Measurements from ENCODE around the gene ASRGL1. TPM values are rescaled to one million over a fixed set of nuclear protein-coding genes. Genes with fewer than 3 reads are reported as not detected.

The ASRGL1 gene
- total RNA-seq, 2 experiments from 2014 or later = 9.2 to 10.2 TPM

- BruUV-seq (replicated peaks) = no TSS peak
- Histone ChIP-seq H2AFZ (ENCODE audit: low read length) (no peak overlapping the region), H3K4me2 (ENCODE audit: low read length) (no peak overlapping the region), H3K27ac (ENCODE audit: low read depth, low read length, poor library complexity, severe bottlenecking) (no peak overlapping the region), H3K4me1 (ENCODE audit: insufficient read depth, low read length, poor library complexity, severe bottlenecking) (no peaks in the 10 kb centered on the region), H3K79me2 (ENCODE audit: insufficient read depth, low read depth, low read length) (no peaks in the 10 kb centered on the region), H4K20me1 (ENCODE audit: insufficient read depth, low read length) (no peaks in the 10 kb centered on the region), H3K36me3 (ENCODE audit: insufficient read depth, low read length) (no peaks in the 10 kb centered on the region), H3K4me3 (ENCODE audit: low read depth, low read length, poor library complexity, severe bottlenecking) (no peak overlapping the region), H3K9me2 (ENCODE audit: insufficient read depth, low read length) (no peaks in the 10 kb centered on the region), H3K9me3 (ENCODE audit: low read length) (no peaks in the 10 kb centered on the region)
- intact Hi-C loops (cut with micrococcal nuclease; ENCODE audit: unreplicated experiment) = no loop called here
- ChIA-PET CTCF (ENCODE audit: unreplicated experiment) (no interaction called here), POLR2A (no interaction called here)
- no peak for DNase-seq (ENCODE audit: low spot score)
- TF ChIP-seq EZH2phosphoT487 (IDR thresholded peaks at IDR 0.05; ENCODE audit: borderline replicate concordance, low read depth, low read length) (no peak), CTCF (conservative IDR thresholded peaks at IDR 0.05; ENCODE audit: low read length) (no peak)
These were observed 56.5 kb downstream of the ASRGL1 start for GRCh38 chr11:62393735-62394134.

- no peak overlapping the region for H3K4me3 ChIP-seq (ENCODE audit: low read depth, low read length, poor library complexity, severe bottlenecking)
- ChIA-PET POLR2A (interaction anchor here (0.6 to 1.0 kb wide), 2 partner anchors 9 to 246 kb away, joined by 5 to 6 read pairs; no protein-coding TSS in a partner anchor), CTCF (ENCODE audit: unreplicated experiment) (interaction anchor here (0.5 to 1.1 kb wide), 2 partner anchors 30 to 148 kb away, joined by 3 to 4 read pairs; no protein-coding TSS in a partner anchor)
- DNase-seq (ENCODE audit: low spot score) = peak; percentile 69
- H2AFZ ChIP-seq (ENCODE audit: low read length) = no peak overlapping the region
- intact Hi-C loops (cut with micrococcal nuclease; ENCODE audit: unreplicated experiment) = loop anchor here (1.0 kb wide), 1 partner anchor 147 kb away; no protein-coding TSS in a partner anchor
- no peaks in the 10 kb centered on the region for H4K20me1 ChIP-seq (ENCODE audit: insufficient read depth, low read length)
- H3K9me2 ChIP-seq (ENCODE audit: insufficient read depth, low read length) = no peaks in the 10 kb centered on the region
- no peaks in the 10 kb centered on the region for H3K4me1 ChIP-seq (ENCODE audit: insufficient read depth, low read length, poor library complexity, severe bottlenecking)
- no peak overlapping the region for H3K27ac ChIP-seq (ENCODE audit: low read depth, low read length, poor library complexity, severe bottlenecking)
- H3K79me2 ChIP-seq (ENCODE audit: insufficient read depth, low read depth, low read length) = no peaks in the 10 kb centered on the region
- no peak overlapping the region for H3K4me2 ChIP-seq (ENCODE audit: low read length)
- TF ChIP-seq CTCF (conservative IDR thresholded peaks at IDR 0.05; ENCODE audit: low read length) (peak; percentile 90), EZH2phosphoT487 (IDR thresholded peaks at IDR 0.05; ENCODE audit: borderline replicate concordance, low read depth, low read length) (no peak)
- H3K36me3 ChIP-seq (ENCODE audit: insufficient read depth, low read length) = no peaks in the 10 kb centered on the region
- BruUV-seq (replicated peaks) = no TSS peak
- H3K9me3 ChIP-seq (ENCODE audit: low read length) = no peaks in the 10 kb centered on the region
These were observed 57.7 kb downstream of the ASRGL1 start for GRCh38 chr11:62394825-62395538.

All from OCI-LY7 (cell line).